Neutrophil (primary cell): ENCODE measurements around the gene LRP8.

Source experiments
- H3K27ac ChIP-seq: fragments of 200-600 bp; sonication (generic); 2 replicates; pipeline ENCODE4 v1.5.1; 2016; ENCODE audit warnings: mild to moderate bottlenecking, moderate library complexity
- H3K27me3 ChIP-seq: fragments of 200-600 bp; sonication (generic); 2 replicates; pipeline ENCODE4 v1.6.0; 2016; ENCODE audit warnings: mild to moderate bottlenecking
- H3K36me3 ChIP-seq: fragments of 200-600 bp; sonication (generic); 2 replicates; pipeline ENCODE4 v1.5.1; 2017
- H3K4me1 ChIP-seq, 2 experiments: fragments of 200-600 bp in 1 of 2; sonication (generic) in 1 of 2; 1 replicate in 1 of 2; 2 replicates in 1 of 2; pipeline versions ENCODE4 v1.5.1 to v1.6.1; 2013 to 2016; ENCODE audit warnings: low read depth in 1 of 2, low read length in 1 of 2, mild to moderate bottlenecking in 1 of 2, moderate library complexity in 1 of 2; ENCODE audit not compliant: control insufficient read depth in 1 of 2, insufficient read depth in 1 of 2
- H3K4me3 ChIP-seq, 2 experiments: fragments of 200-600 bp in 1 of 2; sonication (generic) in 1 of 2; 1 replicate in 1 of 2; 2 replicates in 1 of 2; pipeline ENCODE4 v1.5.1; 2013 to 2016; ENCODE audit warnings: low read depth in 1 of 2, low read length in 1 of 2, mild to moderate bottlenecking in 1 of 2, moderate library complexity in 1 of 2
- H3K9me3 ChIP-seq: fragments of 200-600 bp; sonication (generic); 2 replicates; pipeline ENCODE4 v1.5.1; 2016
- CTCF ChIP-seq: fragments of 200-600 bp; sonication (generic); IDR thresholded peaks from 2 replicates; pipeline ENCODE4 v1.5.1; 2016; ENCODE audit warnings: antibody characterized with exemption

The LRP8 gene

GRCh38 chr1:53365437-53366063 is 37.7 kb upstream of the LRP8 start:
- H3K36me3 ChIP-seq: no peaks in the 10 kb centered on the region
- no peaks in the 10 kb centered on the region for H3K4me1 ChIP-seq
- H3K9me3 ChIP-seq: no peaks in the 10 kb centered on the region
- no peak overlapping the region for H3K27ac ChIP-seq
- H3K4me3 ChIP-seq: no peak overlapping the region
- TF ChIP-seq CTCF: no peak
- peaks cover 9% of the 10 kb centered on the region for H3K27me3 ChIP-seq

DNA sequence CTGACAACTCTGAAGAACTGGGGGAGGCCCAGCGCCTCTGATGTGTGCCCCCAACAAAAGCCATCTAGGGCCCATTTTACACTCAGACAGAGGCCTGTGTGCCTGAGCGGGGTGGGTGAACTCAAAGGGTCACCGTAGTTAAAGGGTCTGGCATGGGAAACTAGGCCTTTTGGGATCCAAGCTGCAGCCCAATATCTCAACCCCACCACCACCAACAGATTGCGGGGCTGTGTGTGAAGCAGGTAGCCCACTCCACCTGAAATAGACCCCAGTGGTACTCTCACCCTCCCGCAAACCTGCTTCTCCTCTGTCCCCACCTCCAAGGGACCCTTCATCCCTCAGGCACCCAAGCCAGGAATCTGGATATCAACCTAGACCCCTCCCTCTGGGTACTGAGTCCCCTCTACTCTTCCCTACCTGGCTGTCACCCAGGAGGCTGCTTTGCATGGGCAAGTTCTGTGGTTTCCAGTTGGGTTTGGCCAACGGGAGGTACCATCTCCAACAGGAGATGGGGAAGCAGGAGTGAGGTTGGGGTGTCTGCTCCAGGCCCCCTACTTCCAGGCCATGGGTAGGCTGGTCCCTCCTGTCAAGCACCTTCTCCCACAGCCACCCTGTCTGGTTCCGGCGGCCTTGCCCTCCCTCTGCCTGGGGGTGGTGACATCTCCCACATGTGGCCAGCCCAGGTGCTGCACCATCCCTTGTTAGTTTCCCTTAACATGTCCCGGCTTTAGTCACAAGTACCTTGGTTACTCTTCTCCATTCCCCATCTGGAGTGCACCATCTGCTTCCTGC is 35.2 kb upstream of the LRP8 start:
- H3K36me3 ChIP-seq: no peaks in the 10 kb centered on the region
- no peak for TF ChIP-seq CTCF
- peaks cover 1% of the 10 kb centered on the region for H3K27me3 ChIP-seq
- no peak overlapping the region for H3K4me3 ChIP-seq
- peaks cover 5% of the 10 kb centered on the region for H3K9me3 ChIP-seq
- H3K27ac ChIP-seq: no peak overlapping the region
- H3K4me1 ChIP-seq: no peaks in the 10 kb centered on the region

DNA sequence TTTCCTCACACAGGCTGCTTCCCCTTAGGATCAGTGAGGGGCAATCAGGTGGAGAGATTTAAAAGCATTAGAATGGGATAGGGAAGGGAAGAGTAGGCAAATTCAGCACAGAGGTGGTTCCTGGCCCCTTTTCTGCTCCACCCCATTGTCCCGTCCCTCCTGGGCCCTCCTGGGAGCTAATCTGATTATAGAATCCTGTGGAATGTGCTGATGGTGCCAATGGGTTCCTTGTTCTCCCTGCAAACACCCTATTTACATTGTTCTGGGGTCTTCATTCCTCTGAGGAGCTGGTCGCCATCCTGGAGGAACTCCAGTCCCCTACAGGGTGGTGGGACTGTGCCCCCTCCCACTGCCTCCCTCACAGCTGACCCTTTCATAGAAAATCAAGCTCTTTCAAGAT is 34.4 kb upstream of the LRP8 start:
- Histone ChIP-seq H3K27ac (no peak overlapping the region), H3K4me1 (no peaks in the 10 kb centered on the region), H3K36me3 (no peaks in the 10 kb centered on the region), H3K9me3 (peaks cover 10% of the 10 kb centered on the region), H3K4me3 (no peak overlapping the region), H3K27me3 (no peaks in the 10 kb centered on the region)
- no peak for TF ChIP-seq CTCF

- no peaks in the 10 kb centered on the region for H3K36me3 ChIP-seq
- H3K9me3 ChIP-seq: peaks cover 10% of the 10 kb centered on the region
- no peaks in the 10 kb centered on the region for H3K4me1 ChIP-seq
- H3K27me3 ChIP-seq: no peaks in the 10 kb centered on the region
- no peak overlapping the region for H3K27ac ChIP-seq
- H3K4me3 ChIP-seq: no peak overlapping the region
- TF ChIP-seq CTCF: no peak
Measured at GRCh38 chr1:53361541-53361961, 33.7 kb upstream of the LRP8 start.

- Histone ChIP-seq H3K4me3 (no peak overlapping the region), H3K4me1 (no peaks in the 10 kb centered on the region), H3K9me3 (peaks cover 10% of the 10 kb centered on the region), H3K36me3 (no peaks in the 10 kb centered on the region), H3K27me3 (no peaks in the 10 kb centered on the region), H3K27ac (no peak overlapping the region)
- TF ChIP-seq CTCF: no peak
Measured at GRCh38 chr1:53359934-53360276, 32.0 kb upstream of the LRP8 start.
